ENCODE results near the gene SDCCAG8. TPM values are rescaled to one million over a fixed set of nuclear protein-coding genes. Genes with fewer than 3 reads are reported as not detected.

Gene SDCCAG8
- total RNA-seq, 1 experiment from 2014 or later: 10.0 TPM

GRCh38 chr1:243396424-243396823 is 140.6 kb downstream of the SDCCAG8 start:
- Histone ChIP-seq H2BK20ac (ENCODE audit: low read depth, low read length, poor library complexity, severe bottlenecking) (no peak overlapping the region), H3K79me2 (ENCODE audit: insufficient read depth, low read length) (no peaks in the 10 kb centered on the region), H3T11ph (ENCODE audit: low read length) (no peak overlapping the region), H4K8ac (replicated peaks; ENCODE audit: insufficient read length, low read depth, low read length) (no peak overlapping the region), H3K56ac (ENCODE audit: insufficient read length, low read depth, low read length) (no peak overlapping the region), H3K4me2 (ENCODE audit: insufficient read depth, insufficient read length, low read length) (no peak overlapping the region), H3K9ac (ENCODE audit: extremely low read depth, insufficient read length, low read length) (no peak overlapping the region), H3K79me1 (ENCODE audit: insufficient read depth, low read depth, low read length, poor library complexity, severe bottlenecking) (no peaks in the 10 kb centered on the region), H3K14ac (ENCODE audit: insufficient read depth, low read length) (no peak overlapping the region), H3K23me2 (ENCODE audit: insufficient read length, low read depth, low read length, poor library complexity, severe bottlenecking) (no peaks in the 10 kb centered on the region), H4K20me1 (ENCODE audit: control insufficient read depth, insufficient read depth, insufficient read length) (no peaks in the 10 kb centered on the region), H2AFZ (ENCODE audit: low read length) (no peak overlapping the region), H2BK12ac (ENCODE audit: insufficient read length, low read depth, low read length) (no peak overlapping the region), H3K27me3 (ENCODE audit: insufficient read depth, low read length) (no peaks in the 10 kb centered on the region), H3K9me3 (ENCODE audit: control insufficient read depth, low read depth, low read length) (no peaks in the 10 kb centered on the region), H3K4me1 (ENCODE audit: insufficient read depth, low read length) (no peaks in the 10 kb centered on the region; the same call in 1 of the 2 replicates), H4K91ac (ENCODE audit: insufficient read length, low read depth, low read length) (no peak overlapping the region), H2AK5ac (ENCODE audit: insufficient read length, low read length) (no peak overlapping the region), H3K4ac (ENCODE audit: low read depth, low read length) (no peak overlapping the region), H3K18ac (ENCODE audit: insufficient read length, low read depth, low read length) (no peak overlapping the region), H2BK15ac (ENCODE audit: low read depth, low read length) (no peak overlapping the region), H2BK5ac (ENCODE audit: insufficient read length, low read length) (no peak overlapping the region), H4K5ac (ENCODE audit: insufficient read length, low read depth, low read length) (no peak overlapping the region), H2BK120ac (ENCODE audit: low read depth, low read length, poor library complexity, severe bottlenecking) (no peak overlapping the region), H3K27ac (ENCODE audit: insufficient read length, low read depth, low read length) (no peak overlapping the region), H3K23ac (ENCODE audit: insufficient read length, low read depth, low read length) (no peak overlapping the region)
- H3K27me3 Mint-ChIP-seq (ENCODE audit: low read depth): no peaks in the 10 kb centered on the region
- no peak for TF ChIP-seq CTCF (conservative IDR thresholded peaks at IDR 0.05)
- H3K4me3 Mint-ChIP-seq: no peak overlapping the region
- H3K9me3 Mint-ChIP-seq: no peaks in the 10 kb centered on the region
- peaks cover 8 to 10% of the 10 kb centered on the region in 2 experiments for H3K4me1 Mint-ChIP-seq
- no peak for DNase-seq
- no peaks in the 10 kb centered on the region for H3K36me3 Mint-ChIP-seq (ENCODE audit: insufficient read depth in 1 of 3, low read depth in 3 of 3)
- H3K27ac Mint-ChIP-seq: no peak overlapping the region
